K562 (cell line): ENCODE results near the gene TMEM181. TPM values are rescaled to one million over a fixed set of nuclear protein-coding genes. Genes with fewer than 3 reads are reported as not detected.

Source experiments
- ADNP ChIP-seq: fragments of 200-800 bp; sonication (Bioruptor generic); IDR thresholded peaks from 2 replicates; pipeline ENCODE4 v1.6.1; 2016; ENCODE audit warnings: missing genetic modification characterization, missing compliant biosample characterization
- CBX5 ChIP-seq: IDR thresholded peaks from 2 replicates; pipeline ENCODE4 v1.6.1; 2014; ENCODE audit warnings: low read depth, borderline replicate concordance
- COPS2 ChIP-seq: fragments of 450-650 bp; conservative IDR thresholded peaks from 2 replicates; pipeline ENCODE4 v1.6.1; 2016; ENCODE audit warnings: mild to moderate bottlenecking, moderate library complexity
- ETS1 ChIP-seq: conservative IDR thresholded peaks from 2 replicates; pipeline ENCODE4 v1.6.1; 2011; ENCODE audit warnings: low read depth, mild to moderate bottlenecking, low read length; ENCODE audit not compliant: control insufficient read depth
- GATAD2A ChIP-seq: fragments of 450-650 bp; IDR thresholded peaks from 2 replicates; pipeline ENCODE4 v1.6.1; 2017
- MTF1 ChIP-seq: fragments of 250-450 bp; sonication (Bioruptor Pico); IDR thresholded peaks from 2 replicates; pipeline ENCODE4 v1.9.0; 2021; ENCODE audit warnings: moderate library complexity, mild to moderate bottlenecking, inconsistent platforms, borderline replicate concordance
- NCOA4 ChIP-seq: fragments of 450-650 bp; IDR thresholded peaks from 2 replicates; pipeline ENCODE4 v1.6.1; 2018; ENCODE audit warnings: mild to moderate bottlenecking; ENCODE audit not compliant: partially characterized antibody
- RNF219 ChIP-seq: fragments of 250-450 bp; sonication (Bioruptor Pico); IDR thresholded peaks from 2 replicates; pipeline ENCODE4 v1.5.0; 2022; ENCODE audit warnings: mild to moderate bottlenecking
- SMARCA5 ChIP-seq: fragments of 450-650 bp; IDR thresholded peaks from 2 replicates; pipeline ENCODE4 v1.6.1; 2016
- SMC3 ChIP-seq: conservative IDR thresholded peaks from 2 replicates; pipeline ENCODE4 v1.6.1; 2011; ENCODE audit warnings: low read depth, low read length, improper control_type of control experiment; ENCODE audit not compliant: insufficient read depth
- STAT5B ChIP-seq: fragments of 250-450 bp; sonication (Bioruptor Pico); IDR thresholded peaks from 2 replicates; pipeline ENCODE4 v1.8.0; 2021; ENCODE audit warnings: mild to moderate bottlenecking, inconsistent platforms
- TEAD4 ChIP-seq, 2 experiments: sonication (generic) in 1 of 2; formaldehyde crosslinking in 1 of 2; IDR thresholded peaks; 2 replicates each; pipeline versions ENCODE4 v1.6.1 to v1.8.0; 2012 to 2022; ENCODE audit warnings: borderline replicate concordance in 1 of 2, inconsistent platforms in 1 of 2, low read length in 1 of 2, mild to moderate bottlenecking in 1 of 2, missing genetic modification reagents in 1 of 2
- XRCC3 ChIP-seq: fragments of 450-650 bp; IDR thresholded peaks from 2 replicates; pipeline ENCODE4 v1.6.1; 2017; ENCODE audit warnings: mild to moderate bottlenecking, moderate library complexity
- ZBTB1 ChIP-seq: sonication (generic); formaldehyde crosslinking; IDR thresholded peaks from 2 replicates; pipeline ENCODE4 v1.8.1; 2023; ENCODE audit warnings: missing genetic modification reagents, low read depth, mild to moderate bottlenecking, borderline replicate concordance
- ZNF124 ChIP-seq: sonication (generic); formaldehyde crosslinking; IDR thresholded peaks from 2 replicates; pipeline ENCODE4 v1.8.1; 2022; ENCODE audit warnings: missing genetic modification reagents
- ZNF174 ChIP-seq: fragments of 250-450 bp; sonication (Bioruptor Pico); IDR thresholded peaks from 2 replicates; pipeline ENCODE4 v1.4.0; 2020; ENCODE audit warnings: mild to moderate bottlenecking
- ZNF217 ChIP-seq: sonication (generic); formaldehyde crosslinking; IDR thresholded peaks from 2 replicates; pipeline ENCODE4 v1.8.0; 2022; ENCODE audit warnings: mild to moderate bottlenecking, missing genetic modification reagents
- polyA plus RNA-seq, 8 experiments: library from polyadenylated mRNA; depleted of rRNA in 4 of 8; stranded (reverse) in 5 of 8; unstranded in 3 of 8; fragments of >200 nt; fragmentation: Nextera tagmentation in 2 of 8; fragmentation: Illumina TruSeq in 1 of 8; extraction: Ambion mirVana in 2 of 8; extraction: Trizol in 1 of 8; gene quantifications; 2 replicates each; pipeline versions ENCODE4 v1.2.1 to v1.2.3, GENCODE V29; 2011 to 2014; ENCODE audit warnings: inconsistent platforms in 1 of 8, missing spikeins in 1 of 8
- total RNA-seq, 7 experiments: library from RNA; depleted of rRNA in 6 of 7; stranded (reverse); fragments of >200 nt in 6 of 7; fragmentation: Illumina TruSeq in 2 of 7; extraction: Trizol in 2 of 7; gene quantifications; 2 replicates each; pipeline versions ENCODE4 v1.2.1 to v1.2.3, GENCODE V29; 2011 to 2021; ENCODE audit warnings: low replicate concordance in 1 of 7
- TF ChIP-seq, protein P1 (sequence below): sonication (generic); formaldehyde crosslinking; IDR thresholded peaks from 2 replicates; pipeline ENCODE4 v1.8.0; 2023; ENCODE audit warnings: mild to moderate bottlenecking, missing genetic modification reagents
- TF ChIP-seq, protein P2 (sequence below): fragments of 450-650 bp; formaldehyde crosslinking; IDR thresholded peaks from 2 replicates; pipeline ENCODE4 v1.4.0; 2020; ENCODE audit warnings: mild to moderate bottlenecking, mixed read lengths

Gene TMEM181
- total and polyA plus RNA-seq, 9 of the 15 experiments (the other 6 are each of a cell fraction or from before 2014, with no cell fraction given): 5.6 to 27.2 (median 19.9) TPM

DNA sequence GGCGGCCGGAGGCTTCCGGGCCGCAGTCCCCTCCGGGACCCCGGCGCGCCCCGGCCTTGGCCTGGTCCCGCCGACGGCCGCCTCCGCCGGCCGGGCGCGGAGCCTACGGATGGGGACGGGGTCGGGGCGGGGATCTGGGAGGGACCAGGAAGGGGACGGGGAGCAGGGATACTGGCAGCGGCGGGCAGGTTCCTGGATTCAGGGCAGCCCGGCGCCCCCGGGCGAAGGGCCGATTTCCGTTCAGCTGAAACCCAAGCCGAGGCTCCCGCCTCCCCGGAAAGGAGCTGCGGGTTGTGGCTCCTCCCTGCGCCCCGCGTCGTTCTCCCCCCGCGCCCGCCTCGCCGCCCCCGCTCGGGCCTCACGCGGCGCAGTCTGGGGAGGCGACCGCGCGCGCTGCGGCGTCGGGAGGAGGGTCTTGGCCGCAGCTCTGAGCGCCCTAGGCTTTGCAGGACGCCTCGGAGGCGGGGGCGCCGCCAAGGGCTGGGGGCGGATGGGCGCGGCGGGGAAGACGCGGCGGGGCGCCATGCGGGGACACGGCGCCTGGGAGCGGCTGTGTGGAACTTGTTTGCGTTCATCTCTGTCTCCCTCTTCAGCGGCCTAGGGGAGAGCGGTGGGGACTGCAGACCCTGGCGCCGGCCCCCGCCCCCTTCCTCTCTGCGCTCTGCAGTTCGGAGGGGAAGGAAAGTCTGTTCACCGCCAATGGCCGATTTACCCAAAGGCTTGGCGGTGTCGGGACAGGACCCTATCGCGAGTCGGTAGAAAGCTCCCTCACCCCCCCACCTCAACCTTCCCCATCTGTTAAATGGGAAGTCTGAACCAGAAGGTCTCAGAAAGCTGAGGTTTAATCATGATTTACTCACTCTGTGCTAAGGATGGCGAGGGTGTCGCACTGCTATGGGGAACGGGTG is 22.7 kb upstream of the TMEM181 start (continued):
- TF ChIP-seq, protein P1, sequence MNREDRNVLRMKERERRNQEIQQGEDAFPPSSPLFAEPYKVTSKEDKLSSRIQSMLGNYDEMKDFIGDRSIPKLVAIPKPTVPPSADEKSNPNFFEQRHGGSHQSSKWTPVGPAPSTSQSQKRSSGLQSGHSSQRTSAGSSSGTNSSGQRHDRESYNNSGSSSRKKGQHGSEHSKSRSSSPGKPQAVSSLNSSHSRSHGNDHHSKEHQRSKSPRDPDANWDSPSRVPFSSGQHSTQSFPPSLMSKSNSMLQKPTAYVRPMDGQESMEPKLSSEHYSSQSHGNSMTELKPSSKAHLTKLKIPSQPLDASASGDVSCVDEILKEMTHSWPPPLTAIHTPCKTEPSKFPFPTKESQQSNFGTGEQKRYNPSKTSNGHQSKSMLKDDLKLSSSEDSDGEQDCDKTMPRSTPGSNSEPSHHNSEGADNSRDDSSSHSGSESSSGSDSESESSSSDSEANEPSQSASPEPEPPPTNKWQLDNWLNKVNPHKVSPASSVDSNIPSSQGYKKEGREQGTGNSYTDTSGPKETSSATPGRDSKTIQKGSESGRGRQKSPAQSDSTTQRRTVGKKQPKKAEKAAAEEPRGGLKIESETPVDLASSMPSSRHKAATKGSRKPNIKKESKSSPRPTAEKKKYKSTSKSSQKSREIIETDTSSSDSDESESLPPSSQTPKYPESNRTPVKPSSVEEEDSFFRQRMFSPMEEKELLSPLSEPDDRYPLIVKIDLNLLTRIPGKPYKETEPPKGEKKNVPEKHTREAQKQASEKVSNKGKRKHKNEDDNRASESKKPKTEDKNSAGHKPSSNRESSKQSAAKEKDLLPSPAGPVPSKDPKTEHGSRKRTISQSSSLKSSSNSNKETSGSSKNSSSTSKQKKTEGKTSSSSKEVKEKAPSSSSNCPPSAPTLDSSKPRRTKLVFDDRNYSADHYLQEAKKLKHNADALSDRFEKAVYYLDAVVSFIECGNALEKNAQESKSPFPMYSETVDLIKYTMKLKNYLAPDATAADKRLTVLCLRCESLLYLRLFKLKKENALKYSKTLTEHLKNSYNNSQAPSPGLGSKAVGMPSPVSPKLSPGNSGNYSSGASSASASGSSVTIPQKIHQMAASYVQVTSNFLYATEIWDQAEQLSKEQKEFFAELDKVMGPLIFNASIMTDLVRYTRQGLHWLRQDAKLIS: no peak
- TF ChIP-seq, protein P2, sequence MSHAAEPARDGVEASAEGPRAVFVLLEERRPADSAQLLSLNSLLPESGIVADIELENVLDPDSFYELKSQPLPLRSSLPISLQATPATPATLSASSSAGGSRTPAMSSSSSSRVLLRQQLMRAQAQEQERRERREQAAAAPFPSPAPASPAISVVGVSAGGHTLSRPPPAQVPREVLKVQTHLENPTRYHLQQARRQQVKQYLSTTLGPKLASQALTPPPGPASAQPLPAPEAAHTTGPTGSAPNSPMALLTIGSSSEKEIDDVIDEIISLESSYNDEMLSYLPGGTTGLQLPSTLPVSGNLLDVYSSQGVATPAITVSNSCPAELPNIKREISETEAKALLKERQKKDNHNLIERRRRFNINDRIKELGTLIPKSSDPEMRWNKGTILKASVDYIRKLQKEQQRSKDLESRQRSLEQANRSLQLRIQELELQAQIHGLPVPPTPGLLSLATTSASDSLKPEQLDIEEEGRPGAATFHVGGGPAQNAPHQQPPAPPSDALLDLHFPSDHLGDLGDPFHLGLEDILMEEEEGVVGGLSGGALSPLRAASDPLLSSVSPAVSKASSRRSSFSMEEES: no peak
- TF ChIP-seq XRCC3 (no peak), SMARCA5 (peak; percentile 54; the same call in 1 of the 2 replicates), STAT5B (CRISPR knock-in tag) (no peak), MTF1 (CRISPR knock-in tag) (no peak), TEAD4 (IDR thresholded peaks at IDR 0.05; ENCODE audit: low read length) (no peak), TEAD4 (CRISPR knock-in tag; IDR thresholded peaks at IDR 0.05; ENCODE audit: borderline replicate concordance) (no peak), ZBTB1 (CRISPR knock-in tag) (peak; percentile 76), SMC3 (no peak), COPS2 (no peak), ZNF217 (CRISPR knock-in tag) (no peak), CBX5 (no peak; the same call in 1 of the 2 replicates), ZNF174 (CRISPR knock-in tag) (no peak), ZNF124 (no peak), ADNP (tag) (0 out of 2 replicates have a peak, but pooled peaks have one; percentile 39), NCOA4 (no peak), RNF219 (CRISPR knock-in tag) (no peak), ETS1 (no peak), GATAD2A (no peak)
